ENCODE data around the gene CYP1B1. TPM values are rescaled to one million over a fixed set of nuclear protein-coding genes. Genes with fewer than 3 reads are reported as not detected.

Gene CYP1B1
- total RNA-seq, 4 donors from 2014 or later: 20.0 to 104 (median 32.4) TPM

DNA sequence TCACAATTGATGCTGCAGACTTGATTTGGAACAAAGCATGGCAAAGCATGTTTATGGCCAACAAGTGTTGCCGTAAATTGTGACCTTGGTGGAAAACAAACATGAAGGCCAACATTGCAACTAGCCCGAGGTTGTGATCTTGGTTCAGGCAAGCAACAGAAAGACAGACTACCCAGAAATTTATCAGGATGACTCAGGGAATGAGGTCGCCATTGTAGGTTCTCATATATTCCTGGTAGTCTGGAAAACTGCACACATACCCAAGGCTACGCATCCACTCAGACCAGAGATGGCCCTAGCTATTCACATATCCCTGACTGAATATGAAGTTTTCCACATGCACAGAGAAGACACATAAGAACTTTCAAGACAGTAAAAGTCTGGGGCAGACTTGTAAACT is 30.1 kb downstream of the CYP1B1 start:
- TF ChIP-seq, protein P1, sequence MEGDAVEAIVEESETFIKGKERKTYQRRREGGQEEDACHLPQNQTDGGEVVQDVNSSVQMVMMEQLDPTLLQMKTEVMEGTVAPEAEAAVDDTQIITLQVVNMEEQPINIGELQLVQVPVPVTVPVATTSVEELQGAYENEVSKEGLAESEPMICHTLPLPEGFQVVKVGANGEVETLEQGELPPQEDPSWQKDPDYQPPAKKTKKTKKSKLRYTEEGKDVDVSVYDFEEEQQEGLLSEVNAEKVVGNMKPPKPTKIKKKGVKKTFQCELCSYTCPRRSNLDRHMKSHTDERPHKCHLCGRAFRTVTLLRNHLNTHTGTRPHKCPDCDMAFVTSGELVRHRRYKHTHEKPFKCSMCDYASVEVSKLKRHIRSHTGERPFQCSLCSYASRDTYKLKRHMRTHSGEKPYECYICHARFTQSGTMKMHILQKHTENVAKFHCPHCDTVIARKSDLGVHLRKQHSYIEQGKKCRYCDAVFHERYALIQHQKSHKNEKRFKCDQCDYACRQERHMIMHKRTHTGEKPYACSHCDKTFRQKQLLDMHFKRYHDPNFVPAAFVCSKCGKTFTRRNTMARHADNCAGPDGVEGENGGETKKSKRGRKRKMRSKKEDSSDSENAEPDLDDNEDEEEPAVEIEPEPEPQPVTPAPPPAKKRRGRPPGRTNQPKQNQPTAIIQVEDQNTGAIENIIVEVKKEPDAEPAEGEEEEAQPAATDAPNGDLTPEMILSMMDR (IDR thresholded peaks at IDR 0.05; ENCODE audit: low read depth): no peak

DNA sequence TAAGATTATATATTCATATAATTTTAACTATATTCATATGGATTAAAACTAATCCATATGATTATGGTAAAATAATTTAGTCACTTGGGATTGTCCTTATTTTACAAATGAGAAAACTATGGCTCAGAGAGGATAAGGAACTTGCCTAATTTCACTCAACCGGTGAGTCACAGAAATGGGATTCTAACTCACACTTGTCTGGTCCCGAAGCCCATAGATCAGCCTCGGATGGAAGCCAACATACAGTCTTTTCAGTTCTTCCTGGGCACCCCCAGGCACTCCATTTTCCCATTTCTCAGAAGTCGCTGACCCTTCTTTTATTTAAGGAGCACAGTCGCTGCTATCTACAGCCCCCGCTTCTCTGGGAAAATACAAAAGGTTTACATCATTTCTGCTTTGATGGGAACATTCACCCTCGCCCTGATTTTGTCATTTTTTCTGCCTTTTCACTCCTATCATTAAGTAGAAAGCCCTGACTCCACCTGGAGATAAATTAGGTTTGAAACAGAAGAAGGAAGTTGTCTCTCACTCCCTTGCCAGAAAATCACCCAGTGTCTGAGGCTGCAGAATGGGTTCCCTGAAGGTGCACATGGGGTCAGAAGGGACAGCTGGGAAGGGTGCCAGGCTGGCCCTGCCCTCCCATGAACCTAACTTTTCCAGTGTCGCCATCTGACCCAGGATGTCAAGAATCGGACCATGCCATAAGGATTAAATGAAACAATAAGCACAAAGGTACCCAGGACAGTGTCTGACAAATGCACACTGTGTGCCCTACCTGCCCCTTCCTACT is 36.6 kb downstream of the CYP1B1 start:
- TF ChIP-seq, protein P1 (IDR thresholded peaks at IDR 0.05; ENCODE audit: low read depth): no peak

- TF ChIP-seq, protein P1 (IDR thresholded peaks at IDR 0.05; ENCODE audit: low read depth): no peak
Measured at GRCh38 chr2:38038682-38039081, 37.3 kb downstream of the CYP1B1 start.

DNA sequence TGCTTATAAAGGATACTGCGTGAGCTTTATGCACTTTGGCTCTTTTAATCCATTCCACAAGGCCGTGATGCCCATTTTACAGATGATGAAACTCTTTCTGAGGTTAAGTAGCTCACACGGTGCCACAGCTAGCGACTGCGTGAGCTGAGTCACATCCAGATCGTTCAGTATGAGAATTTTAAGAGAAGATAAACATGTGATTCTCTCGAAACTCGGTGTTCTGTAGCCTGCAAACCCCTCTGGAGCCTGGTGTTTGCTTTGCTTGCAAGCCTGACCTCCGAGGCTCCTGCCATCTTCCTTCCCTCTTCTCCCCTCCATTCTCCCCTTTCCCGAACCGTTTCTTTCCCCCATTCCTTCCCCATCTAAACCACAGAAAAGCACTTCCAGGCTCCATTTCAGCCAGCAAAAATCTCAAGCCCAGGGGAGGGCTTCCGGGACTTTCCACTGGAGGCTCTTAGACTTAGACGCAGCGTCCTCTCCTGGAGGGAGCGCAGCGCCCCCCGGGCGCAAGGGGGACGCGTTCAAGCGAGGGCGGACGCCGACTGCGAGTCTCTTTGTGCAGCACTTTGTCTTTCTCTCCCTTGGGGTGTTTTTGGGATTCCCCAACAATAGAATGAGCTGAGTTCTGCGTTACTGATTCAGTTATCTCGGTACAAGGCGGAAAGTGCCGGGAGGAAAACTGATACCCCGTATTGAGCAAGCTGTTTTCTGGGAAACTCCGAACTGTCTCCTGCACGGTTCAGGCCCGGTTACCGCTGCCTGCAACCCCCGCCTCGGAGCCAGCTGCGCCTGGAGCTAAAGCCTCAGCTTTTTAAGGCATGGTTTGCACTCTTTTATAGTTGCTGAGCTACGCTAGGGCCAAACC is 38.0 kb downstream of the CYP1B1 start:
- TF ChIP-seq, protein P1 (IDR thresholded peaks at IDR 0.05; ENCODE audit: low read depth): no peak

- TF ChIP-seq, protein P1 (IDR thresholded peaks at IDR 0.05; ENCODE audit: low read depth): no peak
Measured at GRCh38 chr2:38037325-38037724, 38.6 kb downstream of the CYP1B1 start.

DNA sequence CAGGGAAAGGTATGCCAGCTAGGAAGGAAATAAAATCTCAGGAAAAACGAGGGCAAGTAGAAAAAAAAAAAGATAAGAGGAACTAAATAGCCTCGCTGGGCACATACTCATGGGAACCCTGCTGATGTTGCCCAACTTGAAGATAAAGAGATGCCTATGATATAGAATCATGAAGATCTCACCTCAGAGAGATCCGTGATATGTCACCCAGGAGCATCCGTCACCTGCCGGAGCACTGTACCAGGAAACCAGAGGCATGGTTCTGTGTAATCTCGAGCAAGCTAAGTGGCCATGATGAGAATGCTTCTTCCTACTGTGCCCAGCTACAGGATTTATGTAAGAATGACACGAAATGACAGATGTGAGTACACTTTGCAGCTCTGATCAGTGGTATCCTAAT is 40.0 kb downstream of the CYP1B1 start:
- TF ChIP-seq, protein P1 (IDR thresholded peaks at IDR 0.05; ENCODE audit: low read depth): no peak

DNA sequence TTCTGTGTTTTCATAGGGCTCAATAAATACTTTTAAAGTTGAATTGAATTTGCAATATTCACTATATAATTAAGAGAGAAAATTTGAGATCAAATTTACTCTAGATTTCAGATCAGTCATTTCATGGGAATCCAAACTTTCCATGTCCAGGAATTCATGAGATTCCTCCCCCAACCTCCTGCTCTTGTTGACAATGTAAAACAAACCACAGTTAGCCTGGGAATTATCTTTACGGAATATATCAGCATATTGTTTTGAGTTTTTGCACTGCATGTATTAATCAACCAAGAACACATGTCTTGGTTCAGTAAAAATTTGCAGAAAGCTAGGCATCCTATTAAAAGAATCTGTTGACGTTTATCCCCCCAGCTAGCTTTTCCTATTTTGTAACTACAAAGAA is 42.3 kb downstream of the CYP1B1 start:
- TF ChIP-seq, protein P1 (IDR thresholded peaks at IDR 0.05; ENCODE audit: low read depth): no peak
